Upper lobe of left lung (tissue), 6 donors: Measurements from ENCODE around the gene SVIL. TPM values are rescaled to one million over a fixed set of nuclear protein-coding genes. Genes with fewer than 3 reads are reported as not detected.

Experiments
- ATAC-seq, 2 donors: fragments of 200-7000 bp; cut with Tn5 transposase; one replicate each; pipeline ENCODE4 v1.9.1; 2022; ENCODE audit warnings: mild to moderate bottlenecking in 2 of 2, moderate library complexity in 2 of 2; ENCODE audit not compliant: low FRiP score in 2 of 2
- DNase-seq, 2 donors: peaks; one replicate each; pipeline ENCODE4 v3.0.0-alpha.2; 2019 to 2020
- H3K27ac ChIP-seq, 4 donors: fragments of 200-600 bp; sonication (generic); one replicate each; pipeline ENCODE4 v1.5.1; 2016 to 2019
- H3K27me3 ChIP-seq, 4 donors: fragments of 200-600 bp; sonication (generic); one replicate each; pipeline ENCODE4 v1.5.1; 2017 to 2019
- H3K36me3 ChIP-seq, 4 donors: fragments of 200-600 bp; sonication (generic); one replicate each; pipeline ENCODE4 v1.5.1; 2016 to 2019
- H3K4me1 ChIP-seq, 4 donors: fragments of 200-600 bp; sonication (generic); one replicate each; pipeline ENCODE4 v1.5.1; 2018 to 2019
- H3K4me3 ChIP-seq, 4 donors: fragments of 200-600 bp; sonication (generic); one replicate each; pipeline ENCODE4 v1.5.1; 2017 to 2019; ENCODE audit warnings: mild to moderate bottlenecking in 2 of 4, moderate library complexity in 1 of 4
- H3K9me3 ChIP-seq, 4 donors: fragments of 200-600 bp; sonication (generic); one replicate each; pipeline ENCODE4 v1.5.1; 2018 to 2019
- EP300 ChIP-seq, 4 donors: sonication (generic); formaldehyde crosslinking; IDR thresholded peaks; one replicate each; pipeline ENCODE4 v1.5.1; 2017; ENCODE audit warnings: antibody characterized with exemption in 4 of 4, control low read depth in 2 of 4
- POLR2A ChIP-seq, 4 donors: fragments of 450-650 bp; IDR thresholded peaks; one replicate each; pipeline ENCODE4 v1.5.1; 2016 to 2017; ENCODE audit warnings: antibody characterized with exemption in 4 of 4, mild to moderate bottlenecking in 2 of 4
- POLR2AphosphoS5 ChIP-seq, 2 donors: sonication (generic); formaldehyde crosslinking; IDR thresholded peaks; one replicate each; pipeline ENCODE4 v1.5.1; 2017; ENCODE audit warnings: antibody characterized with exemption in 2 of 2
- WGBS, 2 donors: methylation state at CpG; one replicate each; pipeline ENCODE4 v1.1.5; 2017 to 2018; 5-methylcytosine and 5-hydroxymethylcytosine counted together
- total RNA-seq, 6 donors: library from RNA; depleted of rRNA in 4 of 6; stranded (reverse); fragments of >200 nt in 4 of 6; gene quantifications; one replicate each; pipeline versions ENCODE4 v1.1.0 to v1.2.1, GENCODE V29; 2016 to 2021
- TF ChIP-seq, protein P1 (sequence below), 6 experiments: fragments of 450-650 bp in 4 of 6; fragments of 200-600 bp in 2 of 6; sonication (generic) in 2 of 6; IDR thresholded peaks; one replicate each; pipeline ENCODE4 v1.5.1; 2016 to 2019; ENCODE audit warnings: antibody characterized with exemption in 6 of 6
- donor health status: DM: no; HTN: no; CAD: no; lungs with moderate emphysema.
- donor health status: DM: no; HTN: yes; CAD: no; lungs with severe emphysema.

SVIL gene
- total RNA-seq, 6 donors from 2014 or later = 65.5 to 137 (median 105) TPM

DNA sequence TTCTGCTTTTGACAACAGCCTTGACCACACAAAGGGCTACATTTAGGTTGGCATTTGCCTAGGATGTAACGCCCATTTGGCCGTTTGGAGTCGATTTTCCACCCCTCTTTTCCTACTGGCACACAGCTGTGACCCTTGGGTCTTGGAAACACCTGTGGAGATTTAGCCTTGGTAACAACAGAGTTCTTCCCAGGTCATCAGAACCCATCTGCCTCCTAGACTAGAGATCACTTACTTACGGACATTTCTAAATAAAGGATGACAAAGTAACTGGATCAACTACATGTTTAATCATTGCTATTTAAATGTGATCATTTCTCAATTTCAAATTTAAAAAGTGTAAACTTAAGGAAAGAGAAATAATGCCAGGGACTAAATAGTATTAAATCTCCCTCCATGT, 42.0 kb upstream of the SVIL start:
- whole genome bisulfite sequencing, 2 donors = 92 to 98% methylated on average over 4 of the region's 4 CpGs
- TF ChIP-seq POLR2A (IDR thresholded peaks at IDR 0.05) (no peak), EP300 (IDR thresholded peaks at IDR 0.05) (no peak), POLR2AphosphoS5 (IDR thresholded peaks at IDR 0.05) (no peak)
- TF ChIP-seq, protein P1, sequence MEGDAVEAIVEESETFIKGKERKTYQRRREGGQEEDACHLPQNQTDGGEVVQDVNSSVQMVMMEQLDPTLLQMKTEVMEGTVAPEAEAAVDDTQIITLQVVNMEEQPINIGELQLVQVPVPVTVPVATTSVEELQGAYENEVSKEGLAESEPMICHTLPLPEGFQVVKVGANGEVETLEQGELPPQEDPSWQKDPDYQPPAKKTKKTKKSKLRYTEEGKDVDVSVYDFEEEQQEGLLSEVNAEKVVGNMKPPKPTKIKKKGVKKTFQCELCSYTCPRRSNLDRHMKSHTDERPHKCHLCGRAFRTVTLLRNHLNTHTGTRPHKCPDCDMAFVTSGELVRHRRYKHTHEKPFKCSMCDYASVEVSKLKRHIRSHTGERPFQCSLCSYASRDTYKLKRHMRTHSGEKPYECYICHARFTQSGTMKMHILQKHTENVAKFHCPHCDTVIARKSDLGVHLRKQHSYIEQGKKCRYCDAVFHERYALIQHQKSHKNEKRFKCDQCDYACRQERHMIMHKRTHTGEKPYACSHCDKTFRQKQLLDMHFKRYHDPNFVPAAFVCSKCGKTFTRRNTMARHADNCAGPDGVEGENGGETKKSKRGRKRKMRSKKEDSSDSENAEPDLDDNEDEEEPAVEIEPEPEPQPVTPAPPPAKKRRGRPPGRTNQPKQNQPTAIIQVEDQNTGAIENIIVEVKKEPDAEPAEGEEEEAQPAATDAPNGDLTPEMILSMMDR (IDR thresholded peaks at IDR 0.05) = no peak
- H3K27ac ChIP-seq = no peak overlapping the region
- peaks cover 0 to 7% (median 1%) of the 10 kb centered on the region in 4 donors for H3K36me3 ChIP-seq
- H3K4me1 ChIP-seq = peaks cover 7 to 21% (median 12%) of the 10 kb centered on the region in 4 donors
- no peaks in the 10 kb centered on the region for H3K27me3 ChIP-seq
- ATAC-seq (no peak), DNase-seq (no peak)
- H3K9me3 ChIP-seq = peaks cover 0 to 3% (median 0%) of the 10 kb centered on the region in 4 donors
- H3K4me3 ChIP-seq = no peak overlapping the region

GRCh38 chr10:29675984-29676383, 41.2 kb upstream of the SVIL start:
- ATAC-seq (no peak), DNase-seq (no peak)
- no peak for TF ChIP-seq POLR2A (IDR thresholded peaks at IDR 0.05)
- no peak for TF ChIP-seq EP300 (IDR thresholded peaks at IDR 0.05)
- no peak for TF ChIP-seq POLR2AphosphoS5 (IDR thresholded peaks at IDR 0.05)
- TF ChIP-seq, protein P1 (IDR thresholded peaks at IDR 0.05) = no peak
- H3K4me3 ChIP-seq = no peak overlapping the region
- WGBS, 2 donors = 97 to 100% methylated on average over 1 of the region's 1 CpG
- H3K4me1 ChIP-seq = peaks cover 4 to 14% (median 5%) of the 10 kb centered on the region in 4 donors
- H3K27me3 ChIP-seq = no peaks in the 10 kb centered on the region
- H3K9me3 ChIP-seq = peaks cover 0 to 3% (median 0%) of the 10 kb centered on the region in 4 donors
- H3K27ac ChIP-seq = no peak overlapping the region
- peaks cover 0 to 7% (median 1%) of the 10 kb centered on the region in 4 donors for H3K36me3 ChIP-seq

- Histone ChIP-seq H3K27me3 (no peaks in the 10 kb centered on the region), H3K9me3 (peaks cover 0 to 3% (median 0%) of the 10 kb centered on the region in 4 donors), H3K27ac (no peak overlapping the region), H3K4me3 (no peak overlapping the region), H3K4me1 (peaks cover 0 to 6% (median 4%) of the 10 kb centered on the region in 4 donors), H3K36me3 (peaks cover 0 to 2% (median 0%) of the 10 kb centered on the region in 4 donors)
- no peak for TF ChIP-seq EP300 (IDR thresholded peaks at IDR 0.05)
- no peak for TF ChIP-seq POLR2A (IDR thresholded peaks at IDR 0.05)
- TF ChIP-seq, protein P1 (IDR thresholded peaks at IDR 0.05) = no peak
- no peak for TF ChIP-seq POLR2AphosphoS5 (IDR thresholded peaks at IDR 0.05)
- ATAC-seq (no peak), DNase-seq (no peak)
- WGBS, 2 donors = 97 to 98% methylated on average over 2 of the region's 2 CpGs
These were observed 37.2 kb upstream of the SVIL start for GRCh38 chr10:29671968-29672367.

- no peaks in the 10 kb centered on the region for H3K27me3 ChIP-seq
- peaks cover 0 to 2% (median 0%) of the 10 kb centered on the region in 4 donors for H3K9me3 ChIP-seq
- H3K4me1 ChIP-seq = peaks cover 0 to 6% (median 4%) of the 10 kb centered on the region in 4 donors
- WGBS, 2 donors = 93 to 94% methylated on average over 7 of the region's 7 CpGs
- H3K27ac ChIP-seq = no peak overlapping the region
- no peak for TF ChIP-seq POLR2A (IDR thresholded peaks at IDR 0.05)
- no peak for TF ChIP-seq EP300 (IDR thresholded peaks at IDR 0.05)
- no peak for TF ChIP-seq POLR2AphosphoS5 (IDR thresholded peaks at IDR 0.05)
- TF ChIP-seq, protein P1 (IDR thresholded peaks at IDR 0.05) = no peak
- DNase-seq = no peak
- ATAC-seq = no peak
- no peak overlapping the region for H3K4me3 ChIP-seq
- peaks cover 0 to 2% (median 0%) of the 10 kb centered on the region in 4 donors for H3K36me3 ChIP-seq
These were observed 36.5 kb upstream of the SVIL start for GRCh38 chr10:29671228-29671780.

DNA sequence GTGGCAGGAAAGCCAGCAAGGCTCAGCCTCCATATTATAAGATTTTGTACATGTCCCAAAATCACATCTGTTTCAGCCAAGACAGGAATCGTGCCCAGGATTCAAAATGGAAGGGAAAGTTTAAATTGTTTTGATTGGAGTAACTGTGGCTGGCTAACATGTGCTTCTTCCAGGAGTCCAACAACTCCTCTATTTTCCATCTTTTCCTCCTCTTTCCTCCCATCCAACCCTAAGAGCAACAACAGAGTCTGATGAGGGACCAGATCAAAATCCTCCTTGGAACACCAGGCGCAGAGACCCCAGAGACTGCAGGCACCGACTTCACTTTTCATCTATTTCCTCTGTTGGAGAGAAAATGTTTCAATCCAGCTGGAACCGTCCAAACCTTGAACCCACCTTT, 36.0 kb upstream of the SVIL start:
- TF ChIP-seq, protein P1 (IDR thresholded peaks at IDR 0.05) = no peak
- no peak for TF ChIP-seq EP300 (IDR thresholded peaks at IDR 0.05)
- no peak for TF ChIP-seq POLR2AphosphoS5 (IDR thresholded peaks at IDR 0.05)
- TF ChIP-seq POLR2A (IDR thresholded peaks at IDR 0.05) = no peak
- WGBS, 2 donors = 92 to 94% methylated on average over 4 of the region's 4 CpGs
- no peak overlapping the region for H3K4me3 ChIP-seq
- H3K9me3 ChIP-seq = no peaks in the 10 kb centered on the region
- ATAC-seq (no peak), DNase-seq (no peak)
- H3K27me3 ChIP-seq = no peaks in the 10 kb centered on the region
- H3K4me1 ChIP-seq = peaks cover 0 to 6% (median 4%) of the 10 kb centered on the region in 4 donors
- no peak overlapping the region for H3K27ac ChIP-seq
- H3K36me3 ChIP-seq = peaks cover 0 to 2% (median 0%) of the 10 kb centered on the region in 4 donors
